GM11168 (cell line): ENCODE results near the gene RAD54L2.
"Not testable (repeated sequence)": the region's sequence is repeated elsewhere in the genome, so short reads cannot be mapped to it uniquely, and the experiment has no call there.

Experiments
- in situ Hi-C: fragments of 300-500 bp; cut with MboI; formaldehyde crosslinking; loops from one replicate; pipeline ENCODE4 v1.12.0; 2022; ENCODE audit warnings: low sequenced_read_pairs; ENCODE audit not compliant: unreplicated experiment

Gene RAD54L2, protein sequence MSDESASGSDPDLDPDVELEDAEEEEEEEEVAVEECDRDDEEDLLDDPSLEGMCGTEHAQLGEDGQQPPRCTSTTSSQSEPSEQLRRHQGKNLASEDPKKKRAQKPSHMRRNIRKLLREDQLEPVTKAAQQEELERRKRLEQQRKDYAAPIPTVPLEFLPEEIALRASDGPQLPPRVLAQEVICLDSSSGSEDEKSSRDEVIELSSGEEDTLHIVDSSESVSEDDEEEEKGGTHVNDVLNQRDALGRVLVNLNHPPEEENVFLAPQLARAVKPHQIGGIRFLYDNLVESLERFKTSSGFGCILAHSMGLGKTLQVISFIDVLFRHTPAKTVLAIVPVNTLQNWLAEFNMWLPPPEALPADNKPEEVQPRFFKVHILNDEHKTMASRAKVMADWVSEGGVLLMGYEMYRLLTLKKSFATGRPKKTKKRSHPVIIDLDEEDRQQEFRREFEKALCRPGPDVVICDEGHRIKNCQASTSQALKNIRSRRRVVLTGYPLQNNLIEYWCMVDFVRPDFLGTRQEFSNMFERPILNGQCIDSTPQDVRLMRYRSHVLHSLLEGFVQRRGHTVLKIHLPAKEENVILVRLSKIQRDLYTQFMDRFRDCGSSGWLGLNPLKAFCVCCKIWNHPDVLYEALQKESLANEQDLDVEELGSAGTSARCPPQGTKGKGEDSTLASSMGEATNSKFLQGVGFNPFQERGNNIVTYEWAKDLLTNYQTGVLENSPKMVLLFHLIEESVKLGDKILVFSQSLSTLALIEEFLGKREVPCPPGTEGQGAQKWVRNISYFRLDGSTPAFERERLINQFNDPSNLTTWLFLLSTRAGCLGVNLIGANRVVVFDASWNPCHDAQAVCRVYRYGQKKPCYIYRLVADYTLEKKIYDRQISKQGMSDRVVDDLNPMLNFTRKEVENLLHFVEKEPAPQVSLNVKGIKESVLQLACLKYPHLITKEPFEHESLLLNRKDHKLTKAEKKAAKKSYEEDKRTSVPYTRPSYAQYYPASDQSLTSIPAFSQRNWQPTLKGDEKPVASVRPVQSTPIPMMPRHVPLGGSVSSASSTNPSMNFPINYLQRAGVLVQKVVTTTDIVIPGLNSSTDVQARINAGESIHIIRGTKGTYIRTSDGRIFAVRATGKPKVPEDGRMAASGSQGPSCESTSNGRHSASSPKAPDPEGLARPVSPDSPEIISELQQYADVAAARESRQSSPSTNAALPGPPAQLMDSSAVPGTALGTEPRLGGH (N-terminal part only)

DNA sequence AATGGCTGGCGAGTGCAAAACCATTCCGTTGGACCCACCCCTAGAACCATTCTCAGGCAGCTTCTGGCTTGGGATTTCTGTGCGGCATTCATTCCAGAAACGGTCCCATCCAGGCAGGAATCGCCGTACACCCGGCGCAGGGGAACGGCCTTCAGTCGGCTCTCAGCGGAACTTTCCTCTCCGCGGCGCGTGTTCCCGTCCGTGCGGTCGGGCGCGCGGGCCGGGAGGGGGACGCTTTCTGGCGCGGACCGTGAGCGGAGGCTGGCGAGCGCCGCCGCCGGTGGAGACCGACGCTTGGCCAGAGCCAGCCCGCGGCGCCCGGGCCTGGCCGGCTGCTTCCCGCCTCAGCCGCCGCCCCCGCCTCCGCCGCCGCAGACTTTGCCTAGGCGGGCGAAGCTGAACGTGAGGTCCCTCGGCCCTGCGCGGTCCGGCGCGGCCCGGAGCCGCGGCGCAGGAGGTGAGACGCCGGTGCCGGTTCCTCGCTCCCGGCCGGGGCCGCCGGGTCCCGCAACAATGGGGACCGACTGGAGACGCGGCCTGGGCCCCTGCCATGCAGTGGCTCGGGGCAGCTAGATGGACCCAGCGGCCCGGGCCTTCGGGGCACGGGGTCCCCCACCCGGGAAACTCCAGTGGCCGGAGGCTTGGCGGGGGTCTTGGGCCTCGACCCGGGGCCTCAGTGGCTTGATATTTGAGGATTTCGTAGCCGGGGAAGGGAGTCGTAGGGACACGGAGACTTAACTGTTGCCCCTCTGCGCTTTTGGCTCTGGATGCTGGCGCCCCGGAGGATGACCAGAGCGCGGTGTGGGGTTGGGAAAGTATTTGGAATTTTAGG is at the start of gene RAD54L2:
RAD54L2 (plus strand) TSS at position 261 of the 832 bp plus-strand sequence. CDS start 51,702 bp downstream, outside the sequence.
- in situ Hi-C loops: no loop called here

DNA sequence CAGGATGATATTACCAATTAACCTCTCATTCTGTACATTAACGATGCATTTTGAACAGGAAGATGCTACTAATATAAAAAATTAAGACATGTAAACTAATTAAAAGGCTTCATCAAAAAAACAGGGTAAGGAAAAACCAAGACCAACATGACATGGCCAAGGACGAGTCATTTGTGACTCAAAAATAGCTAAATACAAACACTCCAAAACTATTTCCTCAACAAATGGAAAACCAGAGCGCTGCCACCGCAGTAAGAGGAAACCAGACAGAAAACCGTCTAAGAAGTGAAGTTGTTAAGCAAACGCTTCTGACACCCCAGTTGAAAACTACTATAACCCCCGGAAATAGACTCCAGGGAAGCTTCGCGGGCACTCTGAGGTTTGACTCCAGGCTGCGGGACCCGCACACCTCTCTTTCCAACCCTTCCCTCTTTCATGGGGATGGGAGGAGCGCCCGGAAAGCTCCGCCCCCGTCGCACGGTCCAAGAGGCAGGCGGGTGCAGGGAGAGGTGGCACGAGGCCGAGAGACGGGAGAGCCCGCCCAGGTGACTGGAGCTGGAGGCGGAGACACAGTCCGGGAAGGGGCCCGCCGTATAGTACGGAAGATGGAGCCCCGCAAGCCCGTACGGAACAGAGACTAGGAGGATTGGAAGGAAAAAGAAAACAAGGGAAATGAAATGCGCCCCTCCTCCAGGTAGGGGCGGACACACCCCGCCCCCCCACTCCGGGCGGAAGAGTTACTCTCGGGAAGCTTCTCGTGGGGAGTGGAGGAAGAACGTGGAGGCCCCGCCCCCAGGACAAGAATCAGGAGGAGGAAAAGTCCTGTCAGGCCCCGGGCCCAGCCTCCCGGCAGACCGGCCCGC is 39.4 kb upstream of the RAD54L2 start:
- in situ Hi-C loops: no loop called here

DNA sequence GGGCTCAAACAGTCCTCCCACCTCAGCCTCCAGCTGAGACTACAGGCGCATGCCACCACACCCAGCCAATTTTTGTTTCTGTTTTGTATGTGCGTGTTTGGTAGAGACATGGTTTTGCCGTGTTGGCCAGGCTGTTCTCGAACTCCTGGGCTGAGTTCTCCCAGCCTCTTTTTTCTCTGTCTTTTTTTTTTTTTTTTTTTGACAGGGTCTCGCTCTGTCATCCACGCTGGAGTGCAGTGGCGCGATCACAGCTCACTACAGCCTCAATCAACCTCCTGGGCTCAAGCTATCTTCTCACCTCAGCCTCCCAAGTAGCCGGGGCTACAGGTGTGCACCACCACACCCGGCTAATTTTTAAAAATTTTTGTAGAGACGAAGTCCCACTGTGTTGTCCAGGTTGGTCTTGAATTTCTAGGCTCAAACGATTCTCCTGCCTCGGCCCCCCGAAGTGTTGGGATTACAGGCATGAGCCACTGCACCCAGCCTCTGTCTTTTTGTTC is 37.8 kb upstream of the RAD54L2 start:
- in situ Hi-C loops: loop anchor here (10.0 kb wide), 1 partner anchor 164 kb away; no protein-coding TSS in a partner anchor

DNA sequence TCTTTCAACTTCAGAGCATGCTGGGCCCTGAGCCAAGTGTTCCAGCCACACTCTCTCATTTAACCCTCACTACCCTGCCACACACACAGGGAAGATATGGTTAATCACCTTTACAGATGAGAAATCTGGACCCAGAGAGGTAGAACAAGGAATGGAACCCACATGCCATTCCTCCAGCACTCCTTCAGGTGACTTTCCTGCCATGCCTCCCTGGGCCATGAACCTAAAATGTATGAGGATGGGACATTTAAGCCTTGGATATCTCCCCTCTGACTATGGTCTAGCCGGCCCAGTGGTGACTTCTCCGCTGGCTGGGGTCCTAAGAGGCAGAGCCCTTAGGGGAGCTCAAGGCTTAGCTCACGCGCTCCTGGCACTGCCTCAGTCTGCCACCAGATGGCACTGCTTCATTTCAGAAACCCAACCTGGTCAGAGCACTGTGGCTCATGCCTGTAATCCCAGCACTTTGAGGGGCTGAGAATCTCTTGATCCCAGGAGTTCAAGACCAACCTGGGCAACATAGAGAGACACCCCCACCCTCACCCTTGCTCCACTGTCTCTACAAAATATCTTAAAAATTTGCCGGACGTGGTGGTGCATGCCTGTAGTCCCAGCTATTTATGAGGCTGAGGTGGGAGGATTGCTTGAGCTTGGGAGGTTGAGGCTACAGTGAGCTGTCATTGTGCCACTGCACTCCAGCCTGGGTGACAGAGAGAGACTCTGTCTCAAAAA is 36.5 kb upstream of the RAD54L2 start:
- in situ Hi-C loops: loop anchor here (10.0 kb wide), 1 partner anchor 163 kb away; no protein-coding TSS in a partner anchor

DNA sequence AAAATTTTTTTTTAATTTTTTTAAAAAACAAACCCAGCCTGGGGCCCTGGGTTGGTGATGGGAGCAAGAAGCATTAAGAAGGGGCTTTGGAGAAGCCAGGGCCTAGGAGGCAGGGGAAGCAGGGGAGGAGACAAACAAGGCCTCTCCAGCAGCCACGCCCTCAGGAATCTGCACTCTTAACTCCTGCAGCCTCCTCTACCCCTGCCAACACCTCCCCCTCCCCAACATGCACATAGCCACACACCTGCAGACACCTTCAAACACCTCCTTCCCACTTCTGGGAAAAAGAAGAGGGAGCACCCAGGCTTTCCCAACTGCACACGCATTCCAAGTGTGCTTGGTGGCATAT is 36.0 kb upstream of the RAD54L2 start:
- in situ Hi-C loops: loop anchor here (10.0 kb wide), 1 partner anchor 162 kb away; no protein-coding TSS in a partner anchor

DNA sequence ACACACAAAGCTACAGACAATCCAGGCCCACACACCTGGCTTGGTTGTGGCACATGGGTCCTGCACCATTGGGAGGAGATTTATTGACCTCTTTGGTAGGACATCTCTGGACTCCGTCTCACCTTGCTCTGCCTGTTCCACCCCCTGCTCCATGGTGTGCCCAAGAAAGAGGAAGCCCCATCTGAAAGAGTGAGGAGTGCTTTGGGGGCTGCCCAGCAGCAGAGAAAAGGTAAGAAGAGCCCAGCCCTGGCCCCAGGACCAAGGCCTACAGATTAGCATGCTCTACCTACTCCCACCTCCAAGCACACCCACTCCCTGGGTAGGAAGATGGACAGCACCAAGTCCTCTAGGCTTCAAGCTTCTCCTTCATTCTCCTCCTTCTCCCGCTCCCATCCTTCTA is 35.5 kb upstream of the RAD54L2 start:
- in situ Hi-C loops: loop anchor here (10.0 kb wide), 1 partner anchor 162 kb away; no protein-coding TSS in a partner anchor

DNA sequence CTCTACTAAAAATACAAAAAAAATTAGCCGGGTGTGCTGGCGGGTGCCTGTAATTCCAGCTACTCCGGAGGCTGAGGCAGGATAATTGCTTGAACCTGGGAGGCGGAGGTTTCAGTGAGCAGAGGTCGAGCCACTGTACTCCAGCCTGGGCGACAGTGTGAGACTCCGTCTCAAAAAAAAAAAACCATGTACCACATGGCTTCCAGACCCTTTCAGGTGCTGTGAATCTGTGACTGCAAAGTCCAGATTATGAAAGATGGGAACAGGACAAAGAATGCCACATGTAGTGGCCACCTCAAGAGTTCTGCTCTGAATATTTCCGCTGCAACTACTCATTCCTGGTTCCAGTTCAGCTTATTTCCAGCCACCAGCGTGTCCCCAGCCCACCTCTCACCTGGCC is 30.3 kb upstream of the RAD54L2 start:
- in situ Hi-C loops: loop anchor here (10.0 kb wide), 1 partner anchor 157 kb away; no protein-coding TSS in a partner anchor

DNA sequence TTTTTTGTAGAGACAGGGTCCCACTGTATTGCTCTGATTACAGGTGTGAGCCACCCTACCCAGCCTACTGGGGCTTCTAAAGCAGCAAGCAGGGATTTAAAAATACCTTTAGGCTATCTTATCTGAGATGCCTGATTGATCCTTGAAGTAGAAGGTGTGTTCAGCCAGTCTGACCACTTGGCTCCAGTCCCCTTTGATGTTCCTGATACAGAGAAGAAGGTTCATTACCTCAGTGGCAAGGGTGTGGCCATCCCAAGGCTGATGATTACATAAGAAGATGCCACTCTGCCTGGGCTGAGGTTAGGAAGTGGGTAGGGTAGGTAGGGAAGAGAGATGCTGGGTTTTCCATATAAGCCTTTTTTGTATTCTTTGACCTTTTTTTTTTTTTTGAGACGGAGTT is 27.5 kb upstream of the RAD54L2 start:
- in situ Hi-C loops: no loop called here

DNA sequence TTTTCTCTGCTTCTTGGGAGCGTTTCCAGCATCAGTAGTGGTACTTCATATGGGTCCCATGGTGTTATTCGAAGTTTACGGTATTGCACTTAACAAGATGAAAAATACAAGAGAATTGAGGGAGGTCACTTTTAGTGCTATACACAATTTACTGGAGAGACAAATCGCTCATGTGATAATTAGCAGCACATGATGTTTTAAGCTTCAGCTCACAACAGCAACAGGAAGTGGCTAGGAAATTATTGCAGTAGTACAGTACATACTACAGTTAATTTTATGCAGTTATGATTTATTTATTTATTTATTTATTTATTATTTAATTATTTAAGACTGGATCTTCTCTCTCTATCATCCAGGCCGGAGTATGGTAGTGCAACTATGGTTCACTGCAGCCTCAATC is 24.3 kb upstream of the RAD54L2 start:
- in situ Hi-C loops: no loop called here

DNA sequence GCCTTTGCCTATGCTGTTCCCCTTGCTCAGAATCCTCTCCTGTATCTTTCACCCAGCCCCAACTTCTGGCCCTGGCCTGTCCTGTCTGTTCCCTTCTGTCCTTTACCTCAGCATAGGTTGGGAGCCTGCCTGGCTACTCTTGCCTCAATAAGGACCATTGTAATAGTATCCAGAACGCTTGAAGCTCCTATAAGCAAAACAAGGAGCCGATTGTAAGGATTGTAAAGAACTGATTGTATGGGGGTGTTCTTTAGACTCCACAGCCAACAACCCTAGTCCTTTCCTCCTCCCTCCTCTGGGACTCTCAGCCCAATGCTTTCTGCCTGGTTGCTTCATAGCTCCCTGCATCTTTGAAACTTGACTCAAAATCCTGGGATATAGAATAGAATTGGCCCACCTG is 18.7 kb upstream of the RAD54L2 start:
- in situ Hi-C loops: no loop called here

DNA sequence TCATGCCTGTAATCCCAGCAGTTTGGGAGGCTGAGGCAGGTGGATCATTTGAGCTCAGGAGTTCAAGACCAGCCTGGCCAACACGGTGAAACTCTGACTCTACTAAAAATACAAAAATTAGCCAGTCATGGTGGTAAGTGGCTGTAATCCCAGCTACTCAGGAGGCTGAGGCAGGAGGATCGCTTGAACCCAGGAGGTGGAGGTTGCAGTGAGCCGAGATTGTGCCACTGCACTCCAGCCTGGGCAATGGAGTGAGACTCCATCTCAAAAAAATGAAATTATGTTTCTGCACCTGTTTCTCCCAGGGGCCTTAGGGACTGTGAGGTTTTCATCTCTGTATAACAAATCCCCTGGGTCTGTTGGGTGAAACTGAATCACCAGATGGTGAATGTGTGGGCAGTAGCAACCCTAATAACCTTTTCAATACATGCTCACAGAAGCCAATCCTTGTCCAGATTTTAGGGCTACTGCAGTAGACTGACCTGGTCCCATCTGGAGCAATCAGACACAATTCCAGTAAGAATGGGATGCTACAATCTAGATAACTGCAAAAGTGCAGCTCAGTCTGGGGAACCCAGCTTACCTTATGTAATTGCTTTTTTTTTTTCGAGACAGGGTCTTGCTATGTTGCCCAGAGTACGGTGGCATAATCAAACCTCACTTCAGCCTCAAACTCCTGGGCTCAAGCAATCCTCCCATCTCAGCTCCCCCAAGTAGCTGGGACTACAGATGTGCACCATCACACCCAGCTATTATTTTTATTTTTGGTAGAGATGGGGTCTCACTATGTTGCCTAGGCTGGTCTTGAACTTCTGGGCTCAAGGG is 17.4 kb upstream of the RAD54L2 start:
- in situ Hi-C loops: not testable (repeated sequence)

DNA sequence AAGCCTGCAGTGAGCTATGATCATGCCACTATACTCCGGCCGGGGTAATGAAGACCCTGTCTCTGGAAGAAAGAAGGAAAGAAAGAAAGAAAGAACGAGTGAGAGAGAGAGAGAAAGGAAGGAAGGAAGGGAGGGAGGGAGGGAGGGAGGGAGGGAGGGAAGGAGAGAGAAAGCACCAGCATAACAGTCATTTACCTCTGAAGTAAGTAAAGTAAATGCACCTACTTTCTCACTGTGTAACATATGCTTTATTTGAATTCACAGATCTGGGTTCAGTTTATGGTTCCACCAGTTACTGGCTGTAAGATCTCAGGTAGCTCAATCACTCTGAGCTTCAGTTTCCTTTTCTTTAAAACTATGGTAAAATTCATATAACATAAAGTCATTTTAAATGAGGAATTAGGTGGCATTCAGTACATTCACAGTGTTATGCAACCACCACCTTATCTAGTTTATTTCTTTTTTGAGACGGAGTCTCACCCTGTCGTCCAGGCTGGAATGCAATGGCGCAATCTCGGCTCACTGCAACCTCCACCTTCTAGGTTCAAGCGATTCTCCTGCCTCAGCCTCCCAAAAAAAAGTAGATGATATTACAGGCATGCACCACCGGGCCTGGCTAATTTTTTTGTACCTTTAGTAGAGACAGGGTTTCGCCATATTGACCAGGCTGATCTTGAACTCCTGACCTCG is 16.1 kb upstream of the RAD54L2 start:
- in situ Hi-C loops: no loop called here

DNA sequence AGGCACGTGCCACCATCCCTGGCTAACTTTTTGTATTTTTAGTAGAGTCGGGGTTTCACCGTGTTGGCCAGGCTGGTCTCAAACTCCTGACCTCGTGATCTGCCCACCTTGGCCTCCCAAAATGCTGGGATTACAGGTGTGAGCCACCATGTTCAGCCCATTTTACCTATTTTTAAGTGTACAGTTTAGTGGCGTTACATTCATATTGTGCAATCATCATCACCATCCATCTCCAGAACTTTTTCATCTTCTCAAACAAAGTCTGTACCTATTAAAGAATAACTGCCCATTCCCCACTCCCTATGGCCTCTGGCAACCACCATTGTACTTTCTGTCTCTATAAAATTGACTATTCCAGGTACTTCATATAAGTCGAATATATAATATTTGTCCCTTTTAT is 13.6 kb upstream of the RAD54L2 start:
- in situ Hi-C loops: not testable (repeated sequence)

DNA sequence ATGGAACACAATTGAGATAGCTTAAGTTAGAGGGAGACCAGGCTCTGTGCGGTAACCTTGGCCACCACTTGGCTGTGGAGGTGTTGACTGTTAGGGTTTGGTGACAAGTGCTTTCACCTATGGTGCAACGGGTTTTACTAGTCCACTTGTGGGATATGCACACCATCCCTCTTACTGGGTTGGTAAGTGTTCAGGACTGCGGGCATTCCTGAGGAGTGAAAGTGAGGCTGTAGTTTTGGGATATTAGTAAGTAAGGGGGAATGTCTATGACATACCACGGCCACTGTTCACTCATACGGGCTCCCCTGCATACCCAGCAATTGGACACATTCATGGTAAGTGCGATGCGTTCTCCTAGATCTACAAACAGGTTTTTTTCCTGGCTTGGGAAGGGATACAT is 8.0 kb upstream of the RAD54L2 start:
- in situ Hi-C loops: no loop called here

DNA sequence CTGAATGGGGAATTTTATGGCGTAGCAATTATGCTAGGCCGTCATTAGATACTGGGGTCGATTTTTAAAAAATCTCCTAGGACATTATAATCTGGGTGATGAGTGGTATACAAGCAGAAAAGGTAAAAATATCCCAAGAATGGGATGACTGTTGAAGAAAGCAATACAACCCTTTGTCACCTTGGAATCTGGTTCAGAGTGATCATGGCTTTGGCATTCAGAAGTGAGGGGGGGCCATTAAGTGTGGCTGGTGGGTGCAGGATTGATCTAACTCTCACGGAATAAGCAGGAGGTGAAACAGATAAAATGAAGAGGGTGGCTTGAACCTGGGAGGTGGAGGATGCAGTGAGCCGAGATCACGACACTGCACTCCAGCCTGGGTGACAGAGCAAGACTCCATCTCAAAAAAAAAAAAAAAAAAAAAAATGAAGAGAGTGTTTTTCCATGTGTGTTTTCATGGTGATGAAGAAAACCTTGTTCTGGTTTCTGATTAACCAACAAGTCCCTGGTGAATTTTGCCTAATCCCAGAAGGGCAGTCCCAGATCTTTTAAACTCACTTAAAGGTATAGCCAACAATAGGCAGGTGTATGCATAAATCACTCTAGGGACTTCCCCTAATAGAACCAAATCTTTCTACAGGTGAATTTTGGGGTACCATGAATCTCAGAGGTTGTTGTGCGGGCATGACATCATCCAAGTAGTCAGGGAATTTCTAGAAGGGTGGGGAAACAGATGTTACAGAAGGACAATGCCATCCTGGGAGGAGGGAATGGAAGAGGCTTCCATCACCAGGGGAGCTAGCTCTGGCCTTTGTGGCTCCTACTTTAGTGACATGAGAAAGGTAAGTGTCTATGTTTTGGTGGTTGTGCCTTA is 3.1 kb upstream of the RAD54L2 start:
- in situ Hi-C loops: no loop called here
